ENCODE measurements around the gene PFKFB1.

Gene PFKFB1

DNA sequence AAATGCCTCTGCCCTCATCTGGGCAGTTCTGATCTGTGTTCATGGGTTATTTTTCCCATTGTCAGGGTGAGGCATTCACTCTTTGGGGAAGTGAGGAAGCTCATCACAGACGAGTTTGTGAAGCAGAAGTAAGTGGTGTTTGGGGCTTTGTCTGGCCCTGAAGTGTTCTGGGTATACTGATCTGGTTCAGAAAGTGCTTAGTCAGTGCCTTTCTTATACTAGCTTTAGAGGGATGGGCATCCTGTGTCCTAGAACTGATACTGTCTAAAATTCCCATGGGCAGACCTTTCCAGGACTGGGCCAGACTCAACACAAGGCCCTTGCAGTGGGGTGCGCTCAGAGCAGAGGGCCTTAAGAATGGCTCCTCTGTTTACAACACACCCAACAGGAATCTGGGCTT, 67.0 kb downstream of the PFKFB1 start:
- no peaks in the 10 kb centered on the region for H3K9me2 ChIP-seq (replicated peaks; ENCODE audit: control insufficient read depth, low read length)
- H4K20me1 ChIP-seq (ENCODE audit: control insufficient read depth, insufficient read depth, low read depth, low read length): no peaks in the 10 kb centered on the region
- no peaks in the 10 kb centered on the region for H3K27me3 ChIP-seq (ENCODE audit: control insufficient read depth, low read length)
- TF ChIP-seq, protein P1, sequence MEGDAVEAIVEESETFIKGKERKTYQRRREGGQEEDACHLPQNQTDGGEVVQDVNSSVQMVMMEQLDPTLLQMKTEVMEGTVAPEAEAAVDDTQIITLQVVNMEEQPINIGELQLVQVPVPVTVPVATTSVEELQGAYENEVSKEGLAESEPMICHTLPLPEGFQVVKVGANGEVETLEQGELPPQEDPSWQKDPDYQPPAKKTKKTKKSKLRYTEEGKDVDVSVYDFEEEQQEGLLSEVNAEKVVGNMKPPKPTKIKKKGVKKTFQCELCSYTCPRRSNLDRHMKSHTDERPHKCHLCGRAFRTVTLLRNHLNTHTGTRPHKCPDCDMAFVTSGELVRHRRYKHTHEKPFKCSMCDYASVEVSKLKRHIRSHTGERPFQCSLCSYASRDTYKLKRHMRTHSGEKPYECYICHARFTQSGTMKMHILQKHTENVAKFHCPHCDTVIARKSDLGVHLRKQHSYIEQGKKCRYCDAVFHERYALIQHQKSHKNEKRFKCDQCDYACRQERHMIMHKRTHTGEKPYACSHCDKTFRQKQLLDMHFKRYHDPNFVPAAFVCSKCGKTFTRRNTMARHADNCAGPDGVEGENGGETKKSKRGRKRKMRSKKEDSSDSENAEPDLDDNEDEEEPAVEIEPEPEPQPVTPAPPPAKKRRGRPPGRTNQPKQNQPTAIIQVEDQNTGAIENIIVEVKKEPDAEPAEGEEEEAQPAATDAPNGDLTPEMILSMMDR (IDR thresholded peaks at IDR 0.05; ENCODE audit: low read depth, low read length, poor library complexity, severe bottlenecking): no peak
- TF ChIP-seq EZH2phosphoT487 (IDR thresholded peaks at IDR 0.05; ENCODE audit: borderline replicate concordance, low read length): no peak
- no peaks in the 10 kb centered on the region for H3F3A ChIP-seq (ENCODE audit: control insufficient read depth, insufficient read depth)
- H3K27ac ChIP-seq (ENCODE audit: low read depth, low read length): no peak overlapping the region
- H3K4me1 ChIP-seq (ENCODE audit: control insufficient read depth, low read length): no peaks in the 10 kb centered on the region
- H3K4me2 ChIP-seq (ENCODE audit: low read length): no peak overlapping the region
- no peaks in the 10 kb centered on the region for H3K79me2 ChIP-seq (ENCODE audit: control insufficient read depth, low read length)
- no peaks in the 10 kb centered on the region for H3K9me3 ChIP-seq (ENCODE audit: control insufficient read depth, insufficient read depth, low read length)
- H3K4me3 ChIP-seq (ENCODE audit: low read length): no peak overlapping the region
- H3K36me3 ChIP-seq (ENCODE audit: control insufficient read depth, low read length): no peaks in the 10 kb centered on the region

DNA sequence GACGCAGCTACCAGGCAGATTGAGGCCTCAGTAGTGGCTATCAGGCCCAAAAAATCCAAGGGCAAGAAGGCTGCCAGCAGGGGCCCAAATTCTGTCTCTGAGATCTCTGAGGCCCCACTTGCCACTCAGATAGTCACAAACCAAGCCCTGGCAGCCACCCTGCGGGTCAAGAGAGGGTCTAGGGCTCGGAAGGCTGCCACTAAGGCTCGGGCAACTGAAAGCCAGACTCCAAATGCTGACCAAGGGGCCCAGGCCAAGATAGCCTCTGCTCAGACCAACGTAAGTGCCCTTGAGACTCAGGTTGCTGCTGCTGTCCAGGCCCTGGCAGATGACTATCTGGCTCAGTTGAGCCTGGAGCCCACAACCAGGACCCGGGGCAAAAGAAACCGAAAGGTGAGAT, 70.6 kb downstream of the PFKFB1 start:
- no peaks in the 10 kb centered on the region for H3K79me2 ChIP-seq (ENCODE audit: control insufficient read depth, low read length)
- H3K4me2 ChIP-seq (ENCODE audit: low read length): no peak overlapping the region
- H3K9me2 ChIP-seq (replicated peaks; ENCODE audit: control insufficient read depth, low read length): no peaks in the 10 kb centered on the region
- H3F3A ChIP-seq (ENCODE audit: control insufficient read depth, insufficient read depth): no peaks in the 10 kb centered on the region
- TF ChIP-seq, protein P1 (IDR thresholded peaks at IDR 0.05; ENCODE audit: low read depth, low read length, poor library complexity, severe bottlenecking): no peak
- no peaks in the 10 kb centered on the region for H3K27me3 ChIP-seq (ENCODE audit: control insufficient read depth, low read length)
- H3K9me3 ChIP-seq (ENCODE audit: control insufficient read depth, insufficient read depth, low read length): no peaks in the 10 kb centered on the region
- no peak overlapping the region for H3K4me3 ChIP-seq (ENCODE audit: low read length)
- no peaks in the 10 kb centered on the region for H4K20me1 ChIP-seq (ENCODE audit: control insufficient read depth, insufficient read depth, low read depth, low read length)
- no peaks in the 10 kb centered on the region for H3K4me1 ChIP-seq (ENCODE audit: control insufficient read depth, low read length)
- H3K36me3 ChIP-seq (ENCODE audit: control insufficient read depth, low read length): no peaks in the 10 kb centered on the region
- no peak overlapping the region for H3K27ac ChIP-seq (ENCODE audit: low read depth, low read length)

DNA sequence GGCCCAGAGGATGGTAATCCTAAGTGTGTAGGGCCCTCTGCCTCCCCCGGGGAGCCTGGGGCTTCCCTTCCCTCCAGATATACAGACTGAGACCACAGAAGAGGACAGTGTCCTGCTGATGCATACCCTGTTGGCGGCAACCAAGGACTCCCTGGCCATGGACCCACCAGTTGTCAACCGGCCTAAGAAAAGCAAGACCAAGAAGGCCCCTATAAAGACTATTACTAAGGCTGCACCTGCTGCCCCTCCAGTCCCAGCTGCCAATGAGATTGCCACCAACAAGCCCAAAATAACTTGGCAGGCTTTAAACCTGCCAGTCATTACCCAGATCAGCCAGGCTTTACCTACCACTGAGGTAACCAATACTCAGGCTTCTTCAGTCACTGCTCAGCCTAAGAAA, 71.4 kb downstream of the PFKFB1 start:
- Histone ChIP-seq H4K20me1 (ENCODE audit: control insufficient read depth, insufficient read depth, low read depth, low read length) (no peaks in the 10 kb centered on the region), H3K27ac (ENCODE audit: low read depth, low read length) (no peak overlapping the region), H3K4me1 (ENCODE audit: control insufficient read depth, low read length) (no peaks in the 10 kb centered on the region), H3K9me2 (replicated peaks; ENCODE audit: control insufficient read depth, low read length) (no peaks in the 10 kb centered on the region), H3K27me3 (ENCODE audit: control insufficient read depth, low read length) (no peaks in the 10 kb centered on the region), H3F3A (ENCODE audit: control insufficient read depth, insufficient read depth) (no peaks in the 10 kb centered on the region), H3K36me3 (ENCODE audit: control insufficient read depth, low read length) (no peaks in the 10 kb centered on the region), H3K4me3 (ENCODE audit: low read length) (no peak overlapping the region), H3K9me3 (ENCODE audit: control insufficient read depth, insufficient read depth, low read length) (no peaks in the 10 kb centered on the region), H3K79me2 (ENCODE audit: control insufficient read depth, low read length) (no peaks in the 10 kb centered on the region), H3K4me2 (ENCODE audit: low read length) (no peak overlapping the region)
- TF ChIP-seq EZH2phosphoT487 (IDR thresholded peaks at IDR 0.05; ENCODE audit: borderline replicate concordance, low read length): no peak
- TF ChIP-seq, protein P1 (IDR thresholded peaks at IDR 0.05; ENCODE audit: low read depth, low read length, poor library complexity, severe bottlenecking): no peak
